BE2C (cell line): ENCODE measurements around the gene SRA1.

Experiments
- DNase-seq: peaks from one replicate; pipeline ENCODE4 v3.0.0-alpha.2; 2020
- H3K27me3 ChIP-seq: fragments of 250-450 bp; sonication (Bioruptor Pico); 2 replicates; pipeline ENCODE4 v1.5.1; 2020; ENCODE audit warnings: mild to moderate bottlenecking
- H3K36me3 ChIP-seq: fragments of 250-450 bp; sonication (Bioruptor Pico); 2 replicates; pipeline ENCODE4 v1.5.1; 2020; ENCODE audit warnings: mild to moderate bottlenecking
- H3K4me1 ChIP-seq: fragments of 250-450 bp; sonication (Bioruptor Pico); 2 replicates; pipeline ENCODE4 v1.5.1; 2020
- H3K4me3 ChIP-seq: 2 replicates; pipeline ENCODE4 v1.5.1; 2011; ENCODE audit warnings: low read depth, low read length
- H3K9me3 ChIP-seq: fragments of 250-450 bp; sonication (Bioruptor Pico); 2 replicates; pipeline ENCODE4 v1.5.1; 2020
- CTCF ChIP-seq: IDR thresholded peaks from 2 replicates; pipeline ENCODE4 v1.5.1; 2012; ENCODE audit warnings: mild to moderate bottlenecking, low read depth, low read length

The SRA1 gene

GRCh38 chr5:140558542-140558941, 1.3 kb upstream of the SRA1 start:
- DNase-seq, result no peak

GRCh38 chr5:140557965-140558364, 692 bp upstream of the SRA1 start:
- H3K27me3 ChIP-seq, result no peaks in the 10 kb centered on the region
- H3K9me3 ChIP-seq, result no peaks in the 10 kb centered on the region
- peak overlapping the region; percentile 84 for H3K4me3 ChIP-seq
- TF ChIP-seq CTCF, result no peak
- H3K36me3 ChIP-seq, result no peaks in the 10 kb centered on the region; the same call in 1 of the 2 replicates
- H3K4me1 ChIP-seq, result peaks cover 11% of the 10 kb centered on the region; the same call in 1 of the 2 replicates
- DNase-seq, result no peak

More at GRCh38 chr5:140558542-140558941, 1.3 kb upstream of the SRA1 start:
- Histone ChIP-seq H3K27me3 (no peaks in the 10 kb centered on the region), H3K36me3 (no peaks in the 10 kb centered on the region; the same call in 1 of the 2 replicates), H3K4me3 (no peak overlapping the region), H3K9me3 (no peaks in the 10 kb centered on the region), H3K4me1 (peaks cover 13% of the 10 kb centered on the region; the same call in 1 of the 2 replicates)
- no peak for TF ChIP-seq CTCF

- Histone ChIP-seq H3K9me3 (no peaks in the 10 kb centered on the region), H3K4me1 (peaks cover 11% of the 10 kb centered on the region; the same call in 1 of the 2 replicates)
- DNase-seq, result no peak
Measured at GRCh38 chr5:140556438-140556837, 835 bp downstream of the SRA1 start.

GRCh38 chr5:140555747-140556312, 1.4 kb downstream of the SRA1 start:
- DNase-seq, result no peak
- Histone ChIP-seq H3K27me3 (no peaks in the 10 kb centered on the region), H3K4me1 (peaks cover 11% of the 10 kb centered on the region; the same call in 1 of the 2 replicates), H3K9me3 (no peaks in the 10 kb centered on the region), H3K36me3 (peaks cover 14% of the 10 kb centered on the region), H3K4me3 (peak overlapping the region; percentile 84)
- no peak for TF ChIP-seq CTCF

More at GRCh38 chr5:140556438-140556837, 835 bp downstream of the SRA1 start:
- no peak for TF ChIP-seq CTCF
- H3K4me3 ChIP-seq, result peak overlapping the region; percentile 84
- H3K36me3 ChIP-seq, result peaks cover 8% of the 10 kb centered on the region
- H3K27me3 ChIP-seq, result no peaks in the 10 kb centered on the region

GRCh38 chr5:140554454-140554853, 2.8 kb downstream of the SRA1 start:
- no peak for TF ChIP-seq CTCF
- H3K36me3 ChIP-seq, result peaks cover 28% of the 10 kb centered on the region
- H3K27me3 ChIP-seq, result no peaks in the 10 kb centered on the region
- H3K4me3 ChIP-seq, result no peak overlapping the region
- no peaks in the 10 kb centered on the region for H3K9me3 ChIP-seq
- DNase-seq, result no peak
- H3K4me1 ChIP-seq, result peaks cover 11% of the 10 kb centered on the region; the same call in 1 of the 2 replicates

GRCh38 chr5:140553657-140554056, 3.6 kb downstream of the SRA1 start:
- no peak for TF ChIP-seq CTCF
- Histone ChIP-seq H3K4me1 (peaks cover 18% of the 10 kb centered on the region), H3K9me3 (no peaks in the 10 kb centered on the region), H3K4me3 (no peak overlapping the region), H3K27me3 (no peaks in the 10 kb centered on the region), H3K36me3 (peaks cover 33% of the 10 kb centered on the region)
- no peak for DNase-seq
